CD14-positive monocyte (primary cell): ENCODE results near the gene PINK1. TPM values are rescaled to one million over a fixed set of nuclear protein-coding genes. Genes with fewer than 3 reads are reported as not detected.

Experiments used
- DNase-seq, 3 donors: peaks; one replicate each; pipeline ENCODE4 v3.0.0-alpha.2; 2011 to 2022
- H2AFZ ChIP-seq: 2 replicates; pipeline ENCODE4 v1.6.0; 2012; ENCODE audit warnings: mild to moderate bottlenecking, low read depth, low read length, inconsistent platforms; ENCODE audit not compliant: insufficient read depth, poor library complexity, severe bottlenecking
- H3K27ac ChIP-seq, 2 donors: 1 replicate in 1 of 2; 2 replicates in 1 of 2; pipeline ENCODE4 v1.5.1; 2012 to 2013; ENCODE audit warnings: low read length in 2 of 2, control low read depth in 1 of 2, inconsistent platforms in 1 of 2, low read depth in 1 of 2, mild to moderate bottlenecking in 1 of 2
- H3K27me3 ChIP-seq, 2 donors: one replicate each; pipeline versions ENCODE4 v1.6.0 to v1.6.1; 2011 to 2013; ENCODE audit warnings: low read length in 2 of 2; ENCODE audit not compliant: control insufficient read depth in 2 of 2, insufficient read depth in 2 of 2
- H3K36me3 ChIP-seq, 2 donors: replicated peaks in 1 of 2; 1 replicate in 1 of 2; 2 replicates in 1 of 2; pipeline versions ENCODE4 v1.5.1 to v1.6.1; 2012 to 2013; ENCODE audit warnings: low read length in 2 of 2, control low read depth in 1 of 2, inconsistent platforms in 1 of 2, mild to moderate bottlenecking in 1 of 2; ENCODE audit not compliant: insufficient read depth in 2 of 2, control insufficient read depth in 1 of 2
- H3K4me1 ChIP-seq, 2 donors: 1 replicate in 1 of 2; 2 replicates in 1 of 2; pipeline versions ENCODE4 v1.5.1 to v1.6.1; 2012 to 2013; ENCODE audit warnings: low read length in 2 of 2, control low read depth in 1 of 2, inconsistent platforms in 1 of 2, mild to moderate bottlenecking in 1 of 2, moderate library complexity in 1 of 2; ENCODE audit not compliant: insufficient read depth in 2 of 2, control insufficient read depth in 1 of 2
- H3K4me2 ChIP-seq: replicated peaks from 2 replicates; pipeline ENCODE3; 2012; ENCODE audit warnings: low read length, moderate library complexity, mild to moderate bottlenecking; ENCODE audit not compliant: poor library complexity, severe bottlenecking; ENCODE audit errors: extremely low read depth
- H3K4me3 ChIP-seq, 3 experiments: fragments of 200-600 bp in 1 of 3; sonication (generic) in 1 of 3; replicated peaks in 1 of 3; 1 replicate in 2 of 3; 2 replicates in 1 of 3; pipeline ENCODE4 v1.5.1; 2011 to 2013; ENCODE audit warnings: low read length in 3 of 3, mild to moderate bottlenecking in 3 of 3, control low read depth in 2 of 3, low read depth in 2 of 3, inconsistent platforms in 1 of 3, moderate library complexity in 1 of 3
- H3K79me2 ChIP-seq: 2 replicates; pipeline ENCODE4 v1.6.0; 2012; ENCODE audit warnings: mild to moderate bottlenecking, control low read depth, inconsistent platforms, low read length, moderate library complexity; ENCODE audit not compliant: insufficient read depth
- H3K9ac ChIP-seq: 2 replicates; pipeline ENCODE4 v1.6.0; 2017; ENCODE audit warnings: low read length, mild to moderate bottlenecking; ENCODE audit not compliant: insufficient read depth, poor library complexity, severe bottlenecking
- H3K9me3 ChIP-seq, 2 donors: replicated peaks in 1 of 2; 1 replicate in 1 of 2; 2 replicates in 1 of 2; pipeline versions ENCODE4 v1.5.1 to v1.6.1; 2012 to 2013; ENCODE audit warnings: low read length in 2 of 2, control low read depth in 1 of 2; ENCODE audit not compliant: control insufficient read depth in 1 of 2, insufficient read depth in 1 of 2
- H4K20me1 ChIP-seq: 2 replicates; pipeline ENCODE4 v1.6.0; 2012; ENCODE audit warnings: mild to moderate bottlenecking, low read length, control low read depth, moderate library complexity; ENCODE audit not compliant: insufficient read depth
- H3K27ac Mint-ChIP-seq, 7 donors: one replicate each; pipeline ENCODE4 v1.8.0; 2020; ENCODE audit warnings: mild to moderate bottlenecking in 7 of 7, mixed read lengths in 7 of 7, moderate library complexity in 6 of 7, inconsistent platforms in 2 of 7
- H3K27me3 Mint-ChIP-seq, 3 donors: one replicate each; pipeline ENCODE4 v1.8.0; 2021 to 2022; ENCODE audit warnings: low read depth in 3 of 3, mild to moderate bottlenecking in 3 of 3, mixed read lengths in 3 of 3, moderate library complexity in 3 of 3, inconsistent platforms in 1 of 3
- H3K36me3 Mint-ChIP-seq, 2 donors: one replicate each; pipeline ENCODE4 v1.8.0; 2020; ENCODE audit warnings: mixed read lengths in 2 of 2, inconsistent platforms in 1 of 2, mild to moderate bottlenecking in 1 of 2
- H3K4me1 Mint-ChIP-seq: one replicate; pipeline ENCODE4 v1.8.0; 2020; ENCODE audit warnings: mild to moderate bottlenecking, mixed read lengths
- H3K4me3 Mint-ChIP-seq, 2 donors: one replicate each; pipeline ENCODE4 v1.8.0; 2020; ENCODE audit warnings: mild to moderate bottlenecking in 2 of 2, mixed read lengths in 2 of 2, moderate library complexity in 1 of 2
- H3K9me3 Mint-ChIP-seq, 7 donors: one replicate each; pipeline ENCODE4 v1.8.0; 2020 to 2022; ENCODE audit warnings: mixed read lengths in 7 of 7, mild to moderate bottlenecking in 6 of 7, moderate library complexity in 6 of 7, inconsistent platforms in 2 of 7
- WGBS: methylation state at CpG from one replicate; pipeline ENCODE4 v1.1.5; 2013; ENCODE audit warnings: missing lambda C conversion rate; ENCODE audit not compliant: insufficient coverage; 5-methylcytosine and 5-hydroxymethylcytosine counted together
- intact Hi-C, 2 donors: fragments of 100-400 bp; cut with micrococcal nuclease; formaldehyde crosslinking; loops; one replicate each; pipeline versions ENCODE4 v1.15.0 to v1.15.1; 2023
- polyA plus RNA-seq, 3 donors: library from polyadenylated mRNA; depleted of rRNA in 1 of 3; unstranded in 2 of 3; stranded (reverse) in 1 of 3; fragments of 300-500 nt in 2 of 3; fragments of >200 nt in 1 of 3; fragmentation: Illumina TruSeq in 2 of 3; gene quantifications; 1 replicate in 2 of 3; 2 replicates in 1 of 3; pipeline ENCODE4 v1.2.3, GENCODE V29; 2012 to 2021
- TF ChIP-seq, protein P1 (sequence below): fragments of 200-600 bp; IDR thresholded peaks from one replicate; pipeline ENCODE4 v1.8.0; 2022; ENCODE audit warnings: antibody characterized with exemption, mild to moderate bottlenecking

Gene PINK1
- polyA plus RNA-seq, 3 donors: 21.6 to 32.7 (median 24.0) TPM

DNA sequence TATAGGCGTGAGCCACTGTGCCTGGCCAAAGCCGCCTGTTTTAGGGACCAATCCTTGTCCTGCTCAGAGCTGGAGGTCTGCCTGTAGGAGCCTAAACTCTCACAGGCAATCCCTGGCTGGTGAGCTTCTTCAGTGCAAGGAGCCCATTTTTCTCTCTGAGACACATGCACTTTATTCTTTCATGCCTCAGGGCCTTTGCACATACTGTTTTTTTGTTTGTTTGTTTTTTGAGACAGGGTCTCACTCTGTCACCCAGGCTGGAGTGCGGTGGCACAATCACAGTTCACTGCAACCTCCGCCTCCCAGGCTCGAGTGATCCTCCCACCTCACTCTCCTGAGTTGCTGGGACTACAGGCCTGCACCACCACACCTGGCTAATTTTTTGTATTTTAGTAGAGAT, 21.6 kb upstream of the PINK1 start:
- peaks cover 69 to 90% of the 10 kb centered on the region in 2 donors for H3K36me3 Mint-ChIP-seq

DNA sequence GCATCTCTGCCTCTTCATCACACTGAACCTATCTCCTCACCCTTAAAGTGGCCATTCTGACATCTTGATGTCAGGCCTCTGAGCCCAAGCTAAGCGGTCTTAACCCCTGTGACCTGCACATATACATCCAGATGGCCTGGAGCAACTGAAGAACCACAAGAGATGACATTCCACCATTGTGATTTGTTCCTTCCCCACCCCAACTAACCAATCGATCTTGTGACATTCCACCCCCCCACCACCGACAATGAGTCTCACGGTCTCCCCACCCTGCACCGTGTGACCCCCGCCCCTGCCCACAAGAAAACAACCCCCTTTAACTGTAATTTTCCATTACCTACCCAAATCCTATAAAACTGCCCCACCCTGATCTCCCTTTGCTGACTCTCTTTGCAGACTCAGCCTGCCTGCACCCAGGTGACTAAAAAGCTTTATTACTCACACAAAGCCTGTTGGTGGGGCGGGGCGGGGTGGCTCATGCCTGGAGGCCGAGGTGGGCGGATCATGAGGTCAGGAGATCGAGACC, 21.0 kb upstream of the PINK1 start:
- H3K27ac Mint-ChIP-seq: peak overlapping the region in 2 of 7 donors; percentile 15 to 30
- no peak for DNase-seq
- Histone ChIP-seq H3K27ac (no peak overlapping the region), H3K4me1 (no peaks in the 10 kb centered on the region), H4K20me1 (peaks cover 77% of the 10 kb centered on the region), H3K4me3 (no peak overlapping the region), H3K4me2 (no peak overlapping the region), H3K79me2 (peaks cover 37% of the 10 kb centered on the region), H3K36me3 (peaks cover 73 to 96% of the 10 kb centered on the region in 2 donors), H3K9ac (no peak overlapping the region), H3K27me3 (no peaks in the 10 kb centered on the region), H2AFZ (no peak overlapping the region), H3K9me3 (no peaks in the 10 kb centered on the region)
- no peaks in the 10 kb centered on the region for H3K9me3 Mint-ChIP-seq
- peaks cover 73 to 90% of the 10 kb centered on the region in 2 donors for H3K36me3 Mint-ChIP-seq
- TF ChIP-seq, protein P1, sequence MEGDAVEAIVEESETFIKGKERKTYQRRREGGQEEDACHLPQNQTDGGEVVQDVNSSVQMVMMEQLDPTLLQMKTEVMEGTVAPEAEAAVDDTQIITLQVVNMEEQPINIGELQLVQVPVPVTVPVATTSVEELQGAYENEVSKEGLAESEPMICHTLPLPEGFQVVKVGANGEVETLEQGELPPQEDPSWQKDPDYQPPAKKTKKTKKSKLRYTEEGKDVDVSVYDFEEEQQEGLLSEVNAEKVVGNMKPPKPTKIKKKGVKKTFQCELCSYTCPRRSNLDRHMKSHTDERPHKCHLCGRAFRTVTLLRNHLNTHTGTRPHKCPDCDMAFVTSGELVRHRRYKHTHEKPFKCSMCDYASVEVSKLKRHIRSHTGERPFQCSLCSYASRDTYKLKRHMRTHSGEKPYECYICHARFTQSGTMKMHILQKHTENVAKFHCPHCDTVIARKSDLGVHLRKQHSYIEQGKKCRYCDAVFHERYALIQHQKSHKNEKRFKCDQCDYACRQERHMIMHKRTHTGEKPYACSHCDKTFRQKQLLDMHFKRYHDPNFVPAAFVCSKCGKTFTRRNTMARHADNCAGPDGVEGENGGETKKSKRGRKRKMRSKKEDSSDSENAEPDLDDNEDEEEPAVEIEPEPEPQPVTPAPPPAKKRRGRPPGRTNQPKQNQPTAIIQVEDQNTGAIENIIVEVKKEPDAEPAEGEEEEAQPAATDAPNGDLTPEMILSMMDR: no peak
- intact Hi-C loops: no loop called here
- H3K27me3 Mint-ChIP-seq: peaks cover 0 to 2% (median 2%) of the 10 kb centered on the region in 3 donors
- WGBS: 98% methylated on average over 6 of the region's 11 CpGs
- no peak overlapping the region for H3K4me3 Mint-ChIP-seq
- peaks cover under 1% of the 10 kb centered on the region for H3K4me1 Mint-ChIP-seq

More for the DNA sequence above, 21.6 kb upstream of the PINK1 start:
- DNase-seq: no peak
- TF ChIP-seq, protein P1: no peak
- no peak overlapping the region for H3K27ac Mint-ChIP-seq
- Histone ChIP-seq H3K4me2 (no peak overlapping the region), H3K4me1 (no peaks in the 10 kb centered on the region), H4K20me1 (peaks cover 73% of the 10 kb centered on the region), H3K9ac (no peak overlapping the region), H3K27me3 (no peaks in the 10 kb centered on the region), H3K4me3 (no peak overlapping the region), H3K36me3 (peaks cover 73 to 96% of the 10 kb centered on the region in 2 donors), H3K9me3 (no peaks in the 10 kb centered on the region), H2AFZ (no peak overlapping the region), H3K79me2 (peaks cover 38% of the 10 kb centered on the region), H3K27ac (no peak overlapping the region)
- H3K4me3 Mint-ChIP-seq: no peak overlapping the region
- no peaks in the 10 kb centered on the region for H3K9me3 Mint-ChIP-seq
- WGBS: 95% methylated on average over 2 of the region's 5 CpGs
- intact Hi-C loops: no loop called here
- peaks cover 2% of the 10 kb centered on the region for H3K4me1 Mint-ChIP-seq
- peaks cover 0 to 2% (median 2%) of the 10 kb centered on the region in 3 donors for H3K27me3 Mint-ChIP-seq
